Panc1 (cell line): ENCODE data around the gene CXCR5. TPM values are rescaled to one million over a fixed set of nuclear protein-coding genes. Genes with fewer than 3 reads are reported as not detected.

Experiments used
- ATAC-seq: fragments of 200-7000 bp; cut with Tn5 transposase; 2 replicates; pipeline ENCODE4 v1.9.1; 2020; ENCODE audit warnings: mild to moderate bottlenecking, moderate library complexity
- BruUV-seq: library from RNA; stranded (reverse); fragments of 400-500 nt; replicated peaks from 2 replicates; lab custom pipeline; 2021; lab: Mats Ljungman, UMichigan
- CTCF ChIA-PET: fragments of 300-600 bp; sonication (Branson Sonifier 250); formaldehyde crosslinking; loops from one replicate; lab custom pipeline; 2022; ENCODE audit warnings: antibody characterized with exemption; lab: Charles Lee
- POLR2A ChIA-PET: fragments of 300-600 bp; sonication (Branson Sonifier 250); formaldehyde crosslinking; loops from one replicate; lab custom pipeline; 2022; ENCODE audit warnings: antibody characterized with exemption; lab: Charles Lee
- DNase-seq: peaks from one replicate; pipeline ENCODE4 v3.0.0-alpha.2; 2010; ENCODE audit warnings: low read depth, low spot score
- H3K27ac ChIP-seq: 2 replicates; pipeline ENCODE4 v1.5.1; 2011; ENCODE audit warnings: mild to moderate bottlenecking, low read length, inconsistent platforms
- H3K27me3 ChIP-seq: fragments of 200-500 bp; sonication (Bioruptor generic); 2 replicates; pipeline ENCODE4 v1.6.0; 2014; ENCODE audit warnings: low read length, inconsistent platforms; ENCODE audit not compliant: control insufficient read depth, insufficient read depth
- H3K36me3 ChIP-seq: fragments of 200-500 bp; sonication (Bioruptor generic); 2 replicates; pipeline ENCODE4 v1.5.1; 2014; ENCODE audit warnings: inconsistent platforms, mild to moderate bottlenecking, low read length, moderate library complexity; ENCODE audit not compliant: control insufficient read depth, insufficient read depth
- H3K4me1 ChIP-seq: 2 replicates; pipeline ENCODE4 v1.5.1; 2011; ENCODE audit warnings: inconsistent platforms, mild to moderate bottlenecking, low read length, moderate library complexity; ENCODE audit not compliant: control insufficient read depth, insufficient read depth
- H3K4me3 ChIP-seq, 2 experiments: 2 replicates each; pipeline ENCODE4 v1.5.1; 2011 to 2012; ENCODE audit warnings: low read depth in 2 of 2, low read length in 2 of 2, mild to moderate bottlenecking in 2 of 2, inconsistent platforms in 1 of 2, moderate library complexity in 1 of 2
- H3K9me3 ChIP-seq: fragments of 200-500 bp; sonication (Bioruptor generic); 2 replicates; pipeline ENCODE4 v1.5.1; 2014; ENCODE audit warnings: low read depth, mild to moderate bottlenecking, inconsistent platforms, low read length, moderate library complexity; ENCODE audit not compliant: control insufficient read depth, insufficient read depth
- CTCF ChIP-seq: fragments of 450-650 bp; IDR thresholded peaks from 2 replicates; pipeline ENCODE4 v1.5.1; 2017; ENCODE audit warnings: mild to moderate bottlenecking
- POLR2AphosphoS5 ChIP-seq: IDR thresholded peaks from 2 replicates; pipeline ENCODE4 v1.6.1; 2012; ENCODE audit warnings: mild to moderate bottlenecking, low read depth, low read length, moderate library complexity
- REST ChIP-seq, 2 experiments: IDR thresholded peaks; 2 replicates each; pipeline ENCODE4 v1.6.1; 2011 to 2012; ENCODE audit warnings: low read depth in 2 of 2, control low read depth in 1 of 2, low read length in 1 of 2, mild to moderate bottlenecking in 1 of 2, moderate library complexity in 1 of 2; ENCODE audit not compliant: insufficient read depth in 1 of 2
- SIN3A ChIP-seq: IDR thresholded peaks from 2 replicates; pipeline ENCODE4 v1.6.1; 2012; ENCODE audit warnings: low read depth, mild to moderate bottlenecking, low read length, moderate library complexity, borderline replicate concordance; ENCODE audit not compliant: insufficient read depth
- TCF7L2 ChIP-seq: IDR thresholded peaks from 2 replicates; pipeline ENCODE4 v1.6.1; 2011; ENCODE audit warnings: mild to moderate bottlenecking, low read depth, low read length, inconsistent platforms
- in situ Hi-C: cut with HindIII; loops from 2 replicates; pipeline ENCODE4 v1.10.0; 2016; ENCODE audit warnings: low sequenced_read_pairs, low pct_unique_long_range_greater_than_20kb
- intact Hi-C: fragments of 100-400 bp; cut with micrococcal nuclease; formaldehyde crosslinking; loops from one replicate; pipeline ENCODE4 v1.10.0; 2022; ENCODE audit not compliant: unreplicated experiment
- total RNA-seq: library from RNA; stranded (reverse); gene quantifications from one replicate; pipeline ENCODE4 v1.2.1, GENCODE V29; 2021; ENCODE audit not compliant: unreplicated experiment

CXCR5 gene
- total RNA-seq, 1 experiment from 2014 or later, result not detected

GRCh38 chr11:118913411-118914125, 29.9 kb downstream of the CXCR5 start:
- POLR2A ChIA-PET, result interaction anchor here (0.6 to 1.7 kb wide), 5 partner anchors 10 to 443 kb away, joined by 3 to 10 read pairs (median 3); partner anchors contain the start of gene BCL9L
- TF ChIP-seq REST (IDR thresholded peaks at IDR 0.05; ENCODE audit: insufficient read depth in 1 of 2, low read depth in 2 of 2, low read length in 1 of 2) (no peak), CTCF (no peak), TCF7L2 (no peak), POLR2AphosphoS5 (peak; percentile 22; the same call in 1 of the 2 replicates)
- in situ Hi-C loops (no loop called here), intact Hi-C loops (no loop called here)
- Histone ChIP-seq H3K27me3 (no peaks in the 10 kb centered on the region), H3K9me3 (no peaks in the 10 kb centered on the region), H3K36me3 (peaks cover 3% of the 10 kb centered on the region), H3K4me3 (no peak overlapping the region), H3K27ac (peak overlapping the region; percentile 99), H3K4me1 (peaks cover 96% of the 10 kb centered on the region)
- CTCF ChIA-PET, result no interaction called here
- DNase-seq, result no peak
- no peak for ATAC-seq
- BruUV-seq, result no TSS peak

- intact Hi-C loops, result no loop called here
- H3K27me3 ChIP-seq, result no peaks in the 10 kb centered on the region
- peaks cover 93% of the 10 kb centered on the region for H3K4me1 ChIP-seq
- ChIA-PET POLR2A (interaction anchor here (0.6 to 1.7 kb wide), 5 partner anchors 9 to 444 kb away, joined by 3 to 10 read pairs (median 4); partner anchors contain the start of gene BCL9L), CTCF (no interaction called here)
- H3K4me3 ChIP-seq, result no peak overlapping the region
- H3K9me3 ChIP-seq, result no peaks in the 10 kb centered on the region
- DNase-seq, result no peak
- in situ Hi-C loops, result no loop called here
- peaks cover 3% of the 10 kb centered on the region for H3K36me3 ChIP-seq
- no TSS peak for BruUV-seq
- TF ChIP-seq TCF7L2, result no peak
- TF ChIP-seq SIN3A, result 0 out of 2 replicates have a peak, but pooled peaks have one; percentile 23
- peak; percentile 4 for ATAC-seq
- peak overlapping the region; percentile 99 for H3K27ac ChIP-seq
Measured at GRCh38 chr11:118914178-118914918, 30.7 kb downstream of the CXCR5 start.
